GM23248 (cell line): Measurements from ENCODE around the gene ELL2.

Experiments used
- EZH2 ChIP-seq: fragments of 200-600 bp; sonication (generic); IDR thresholded peaks from 2 replicates; pipeline ENCODE4 v1.6.1; 2018; ENCODE audit warnings: antibody characterized with exemption, mild to moderate bottlenecking; ENCODE audit not compliant: insufficient read depth, poor library complexity, severe bottlenecking
- EZH2phosphoT487 ChIP-seq: fragments of 200-600 bp; sonication (generic); IDR thresholded peaks from 2 replicates; pipeline ENCODE4 v1.6.1; 2018; ENCODE audit warnings: antibody characterized with exemption, moderate library complexity, mild to moderate bottlenecking, low read depth; ENCODE audit not compliant: insufficient read depth

DNA sequence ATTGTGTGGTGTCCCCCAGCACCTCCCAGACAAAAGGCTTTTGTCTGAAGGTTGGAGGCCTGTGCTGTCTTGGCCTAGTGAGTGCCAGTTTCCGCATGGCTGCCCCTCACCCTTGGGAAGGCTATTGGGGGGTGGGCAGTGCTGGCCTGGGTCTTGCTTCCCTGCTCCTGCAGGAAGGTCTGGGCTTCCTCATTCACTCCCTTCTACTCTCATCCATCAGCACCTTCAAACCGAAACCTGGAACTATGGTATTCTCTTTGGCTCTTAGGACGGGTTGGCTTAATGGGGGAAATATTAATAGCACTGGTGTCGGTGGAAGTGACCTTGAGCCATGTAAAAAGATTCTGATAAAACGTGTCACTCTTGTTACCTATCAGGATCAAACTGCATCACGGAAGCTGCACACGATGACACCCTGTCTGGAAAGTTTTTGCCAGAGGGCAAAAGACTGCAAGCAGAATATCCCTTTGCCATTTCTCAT lies 105.1 kb downstream of the ELL2 start:
- TF ChIP-seq EZH2 (no peak), EZH2phosphoT487 (no peak)
